PFSK-1 (cell line): ENCODE measurements around the gene UBQLN2. TPM values are rescaled to one million over a fixed set of nuclear protein-coding genes. Genes with fewer than 3 reads are reported as not detected.

Experiments used
- FOXP2 ChIP-seq: optimal IDR thresholded peaks from 2 replicates; pipeline ENCODE3; 2011; ENCODE audit warnings: borderline replicate concordance, control low read depth, inconsistent platforms; ENCODE audit not compliant: insufficient read depth; ENCODE audit errors: extremely low read length, extremely low read depth
- POLR2AphosphoS5 ChIP-seq: IDR thresholded peaks from 2 replicates; pipeline ENCODE4 v1.6.1; 2012; ENCODE audit warnings: low read depth, mild to moderate bottlenecking, control low read depth, low read length, moderate library complexity
- SIN3A ChIP-seq: IDR thresholded peaks from 2 replicates; pipeline ENCODE4 v1.6.1; 2012; ENCODE audit warnings: mild to moderate bottlenecking, low read length, moderate library complexity, borderline replicate concordance; ENCODE audit not compliant: insufficient read depth
- TAF1 ChIP-seq: IDR thresholded peaks from 2 replicates; pipeline ENCODE4 v1.6.1; 2012; ENCODE audit warnings: low read length, control low read depth, borderline replicate concordance; ENCODE audit not compliant: insufficient read depth
- polyA plus RNA-seq: library from polyadenylated mRNA; unstranded; fragments of >200 nt; gene quantifications from one replicate; pipeline ENCODE4 v1.2.1, GENCODE V29; 2012; ENCODE audit warnings: low read depth, missing spikeins; ENCODE audit not compliant: insufficient read length
- TF ChIP-seq, protein P1 (sequence below), 2 experiments: IDR thresholded peaks; 2 replicates each; pipeline versions ENCODE4 v1.6.1 to v1.8.0; 2011 to 2012; ENCODE audit warnings: low read depth in 2 of 2, low read length in 2 of 2, control low read depth in 1 of 2, inconsistent platforms in 1 of 2, mild to moderate bottlenecking in 1 of 2, moderate library complexity in 1 of 2; ENCODE audit not compliant: insufficient read depth in 1 of 2

Gene UBQLN2
- 19.2 TPM for polyA plus RNA-seq

GRCh38 chrX:56563231-56564161 is at the start of gene UBQLN2:
TSS of gene UBQLN2 (plus strand) at chrX:56563627. CDS start at chrX:56563874, 247 bp downstream.
- peak; percentile 56; the same call in 1 of the 2 replicates for TF ChIP-seq TAF1
- TF ChIP-seq, protein P1, sequence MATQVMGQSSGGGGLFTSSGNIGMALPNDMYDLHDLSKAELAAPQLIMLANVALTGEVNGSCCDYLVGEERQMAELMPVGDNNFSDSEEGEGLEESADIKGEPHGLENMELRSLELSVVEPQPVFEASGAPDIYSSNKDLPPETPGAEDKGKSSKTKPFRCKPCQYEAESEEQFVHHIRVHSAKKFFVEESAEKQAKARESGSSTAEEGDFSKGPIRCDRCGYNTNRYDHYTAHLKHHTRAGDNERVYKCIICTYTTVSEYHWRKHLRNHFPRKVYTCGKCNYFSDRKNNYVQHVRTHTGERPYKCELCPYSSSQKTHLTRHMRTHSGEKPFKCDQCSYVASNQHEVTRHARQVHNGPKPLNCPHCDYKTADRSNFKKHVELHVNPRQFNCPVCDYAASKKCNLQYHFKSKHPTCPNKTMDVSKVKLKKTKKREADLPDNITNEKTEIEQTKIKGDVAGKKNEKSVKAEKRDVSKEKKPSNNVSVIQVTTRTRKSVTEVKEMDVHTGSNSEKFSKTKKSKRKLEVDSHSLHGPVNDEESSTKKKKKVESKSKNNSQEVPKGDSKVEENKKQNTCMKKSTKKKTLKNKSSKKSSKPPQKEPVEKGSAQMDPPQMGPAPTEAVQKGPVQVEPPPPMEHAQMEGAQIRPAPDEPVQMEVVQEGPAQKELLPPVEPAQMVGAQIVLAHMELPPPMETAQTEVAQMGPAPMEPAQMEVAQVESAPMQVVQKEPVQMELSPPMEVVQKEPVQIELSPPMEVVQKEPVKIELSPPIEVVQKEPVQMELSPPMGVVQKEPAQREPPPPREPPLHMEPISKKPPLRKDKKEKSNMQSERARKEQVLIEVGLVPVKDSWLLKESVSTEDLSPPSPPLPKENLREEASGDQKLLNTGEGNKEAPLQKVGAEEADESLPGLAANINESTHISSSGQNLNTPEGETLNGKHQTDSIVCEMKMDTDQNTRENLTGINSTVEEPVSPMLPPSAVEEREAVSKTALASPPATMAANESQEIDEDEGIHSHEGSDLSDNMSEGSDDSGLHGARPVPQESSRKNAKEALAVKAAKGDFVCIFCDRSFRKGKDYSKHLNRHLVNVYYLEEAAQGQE (IDR thresholded peaks at IDR 0.05; ENCODE audit: insufficient read depth in 1 of 2, low read depth in 2 of 2, low read length in 2 of 2), result no peak
- TF ChIP-seq POLR2AphosphoS5, result peak; percentile 81
- peak; percentile 37 for TF ChIP-seq FOXP2
- 0 out of 2 replicates have a peak, but pooled peaks have one; percentile 25 for TF ChIP-seq SIN3A

GRCh38 chrX:56519642-56520041 is 43.8 kb upstream of the UBQLN2 start:
- TF ChIP-seq TAF1 (no peak), FOXP2 (no peak), POLR2AphosphoS5 (no peak), SIN3A (no peak)
- TF ChIP-seq, protein P1 (IDR thresholded peaks at IDR 0.05; ENCODE audit: insufficient read depth in 1 of 2, low read depth in 2 of 2, low read length in 2 of 2), result no peak

DNA sequence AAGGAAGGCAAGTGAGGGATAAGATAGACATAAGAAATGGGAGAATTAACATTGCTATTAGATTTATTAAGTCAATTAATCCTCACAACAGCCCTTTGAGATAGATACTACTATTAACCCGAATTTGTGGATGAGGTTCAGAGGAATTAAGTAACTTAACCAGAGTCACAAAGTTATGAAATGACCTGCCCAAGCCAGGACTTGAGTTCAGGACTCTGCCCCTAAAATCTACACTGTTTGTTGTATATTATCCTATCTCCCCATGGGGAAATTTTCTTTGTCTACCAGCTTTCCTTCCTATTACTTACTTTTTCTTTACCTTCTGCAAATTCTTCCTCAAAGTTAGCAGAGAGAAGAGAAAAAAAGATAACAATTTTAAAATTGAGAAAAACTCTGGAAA is 33.4 kb upstream of the UBQLN2 start:
- TF ChIP-seq POLR2AphosphoS5, result no peak
- TF ChIP-seq TAF1, result no peak
- TF ChIP-seq SIN3A, result no peak
- TF ChIP-seq FOXP2, result no peak
- TF ChIP-seq, protein P1 (IDR thresholded peaks at IDR 0.05; ENCODE audit: insufficient read depth in 1 of 2, low read depth in 2 of 2, low read length in 2 of 2), result no peak

GRCh38 chrX:56550667-56551066 is 12.8 kb upstream of the UBQLN2 start:
- TF ChIP-seq TAF1 (no peak), POLR2AphosphoS5 (no peak), FOXP2 (no peak)
- TF ChIP-seq, protein P1 (IDR thresholded peaks at IDR 0.05; ENCODE audit: insufficient read depth in 1 of 2, low read depth in 2 of 2, low read length in 2 of 2), result no peak
